Mucosa of gallbladder (tissue), 1 donor: ENCODE measurements around the gene FKBP1A. TPM values are rescaled to one million over a fixed set of nuclear protein-coding genes. Genes with fewer than 3 reads are reported as not detected.
"Not testable (repeated sequence)": the region's sequence is repeated elsewhere in the genome, so short reads cannot be mapped to it uniquely, and the experiment has no call there.

Experiments used
- DNase-seq: peaks from one replicate; pipeline ENCODE4 v3.0.0-alpha.2; 2020; ENCODE audit warnings: low spot score
- total RNA-seq: library from RNA; stranded (reverse); gene quantifications from one replicate; pipeline ENCODE4 v1.2.1, GENCODE V29; 2021
- donor health status: DM: no; HTN: no; CAD: no.

Gene FKBP1A
- total RNA-seq, 1 donor from 2014 or later: 177 TPM

GRCh38 chr20:1417273-1417672 is 24.4 kb upstream of the FKBP1A start:
- no peak for DNase-seq

GRCh38 chr20:1415667-1416468 is 23.0 kb upstream of the FKBP1A start:
- no peak for DNase-seq

GRCh38 chr20:1414982-1415381 is 22.1 kb upstream of the FKBP1A start:
- DNase-seq: no peak

GRCh38 chr20:1405801-1406200 is 12.9 kb upstream of the FKBP1A start:
- no peak for DNase-seq

DNA sequence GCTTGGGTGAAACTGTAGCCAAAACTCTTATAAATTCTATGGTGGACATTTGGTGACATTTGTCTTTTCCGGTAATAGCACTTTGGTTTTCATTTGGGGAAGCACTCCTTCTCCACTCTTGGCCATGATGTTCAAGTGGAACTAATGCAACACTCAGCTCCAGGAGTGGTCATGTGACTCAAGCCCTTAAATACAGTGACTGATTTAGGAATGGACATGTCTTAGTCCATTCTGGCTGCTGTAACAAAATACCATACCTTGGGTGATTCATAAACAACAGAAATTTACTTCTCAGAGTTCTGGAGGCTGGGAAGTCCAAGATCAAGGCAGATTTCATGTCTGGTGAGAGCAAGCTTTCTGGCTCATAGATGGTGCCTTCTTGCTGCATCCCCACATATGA is 10.8 kb upstream of the FKBP1A start:
- DNase-seq: no peak

DNA sequence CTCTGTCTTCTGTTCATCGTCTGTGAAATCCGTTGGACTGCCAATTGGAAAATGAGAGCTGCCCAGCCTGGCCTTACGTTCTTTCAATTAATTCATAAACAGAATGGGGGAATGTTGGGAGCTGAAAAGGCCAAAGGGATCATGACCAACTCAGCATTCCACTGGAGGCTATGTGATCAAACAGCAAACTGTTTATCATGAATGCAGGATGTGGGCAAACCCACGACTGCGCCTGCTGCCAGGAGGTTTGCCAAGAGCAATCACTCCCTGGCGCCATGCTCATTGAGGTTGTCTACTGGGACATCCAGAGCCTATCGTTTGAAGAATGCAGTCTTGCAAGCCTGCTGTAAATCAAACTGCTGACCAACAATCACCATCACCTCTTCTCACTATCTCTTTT is 9.3 kb upstream of the FKBP1A start:
- no peak for DNase-seq

DNA sequence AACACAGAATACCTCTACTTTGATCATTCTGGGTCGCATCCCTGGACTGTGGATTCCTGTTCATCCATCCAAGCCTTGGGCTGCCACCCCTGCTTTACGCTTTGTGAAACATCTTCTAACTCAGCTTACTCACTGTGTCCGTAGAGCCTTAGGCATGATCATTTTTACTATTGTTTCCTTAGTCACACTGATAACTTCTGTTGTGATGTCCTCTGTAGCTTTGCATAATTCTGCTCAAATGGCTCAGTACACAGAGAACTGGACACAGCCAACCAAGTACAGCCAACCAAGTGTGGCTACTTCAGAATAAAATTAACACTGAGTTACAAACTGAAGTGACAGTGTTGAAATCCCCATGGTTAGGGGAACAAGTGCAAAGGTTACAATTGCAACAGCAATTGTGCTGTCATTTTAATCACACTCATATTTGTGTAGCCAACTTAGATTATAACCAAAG is 8.6 kb upstream of the FKBP1A start:
- DNase-seq: no peak

DNA sequence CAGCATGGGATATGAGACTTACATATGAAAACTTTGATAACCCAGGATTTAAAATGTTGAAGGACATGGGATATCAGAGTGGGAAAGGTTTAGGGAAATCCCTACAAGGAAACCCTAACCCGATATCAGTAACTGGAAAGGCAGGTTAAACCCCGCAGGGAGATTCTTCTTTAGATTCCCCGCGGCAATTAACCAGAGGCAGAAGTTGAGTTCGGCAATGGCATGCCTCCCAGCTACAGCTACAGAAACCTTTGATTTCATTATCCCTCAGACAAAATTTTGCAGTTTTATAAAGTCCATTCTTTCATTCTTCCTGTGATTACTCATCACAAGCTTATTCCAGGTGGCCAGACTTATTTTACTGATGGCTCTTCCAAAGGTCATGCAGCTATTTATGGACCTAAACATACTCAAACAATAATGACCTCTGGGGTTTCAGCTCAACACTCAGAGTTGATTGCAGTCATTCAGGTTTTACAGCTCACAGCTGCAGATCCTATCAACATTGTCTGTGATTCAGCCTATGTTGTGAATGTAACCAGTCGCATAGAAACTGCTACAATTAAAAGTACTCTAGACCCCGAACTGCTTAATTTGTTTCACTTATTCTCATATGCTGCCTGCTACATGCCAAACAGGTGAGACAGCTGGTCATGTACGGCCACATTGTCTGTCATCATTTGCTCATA is 7.0 kb upstream of the FKBP1A start:
- not testable (repeated sequence) for DNase-seq

DNA sequence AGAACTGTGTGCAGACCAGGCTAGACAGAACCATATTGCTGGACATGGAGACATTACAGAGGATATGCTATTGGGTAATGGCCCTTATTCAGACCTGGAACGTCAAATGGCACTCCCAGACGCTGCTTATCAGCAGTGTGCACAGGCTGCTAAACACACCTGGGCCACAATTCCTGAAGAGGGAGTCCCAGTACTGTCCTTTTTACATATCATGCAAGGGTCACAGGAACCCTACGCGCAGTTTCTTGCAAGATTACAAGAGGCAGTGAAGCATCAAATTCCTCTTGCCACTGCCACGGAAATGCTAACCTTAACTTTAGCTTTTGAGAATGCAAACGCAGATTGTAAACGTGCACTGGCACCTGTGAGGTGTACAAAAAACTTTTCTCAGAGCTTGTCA is 5.3 kb upstream of the FKBP1A start:
- not testable (repeated sequence) for DNase-seq

DNA sequence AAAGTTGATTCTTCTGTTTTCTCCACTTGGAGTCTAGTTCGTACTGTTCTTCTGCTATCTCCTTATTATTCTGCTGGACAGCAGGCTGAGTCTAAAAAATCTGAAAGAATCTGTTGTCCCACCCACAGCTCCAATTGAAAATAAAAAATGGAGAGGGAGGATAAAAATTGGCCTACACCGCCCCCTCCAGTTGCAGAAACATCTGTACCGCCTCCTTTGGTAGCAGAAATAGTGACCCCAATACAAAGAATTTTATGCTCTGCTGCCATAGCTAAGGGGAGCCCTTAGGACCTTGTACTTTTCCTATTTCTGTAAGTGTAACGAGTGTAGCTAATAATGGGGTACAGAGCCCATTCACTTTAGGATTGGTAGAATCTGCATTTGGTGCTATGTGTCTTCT is 4.9 kb upstream of the FKBP1A start:
- DNase-seq: no peak

GRCh38 chr20:1396702-1397101 is 3.8 kb upstream of the FKBP1A start:
- no peak for DNase-seq

GRCh38 chr20:1396264-1396663 is 3.4 kb upstream of the FKBP1A start:
- no peak for DNase-seq

GRCh38 chr20:1394686-1395085 is 1.8 kb upstream of the FKBP1A start:
- no peak for DNase-seq

DNA sequence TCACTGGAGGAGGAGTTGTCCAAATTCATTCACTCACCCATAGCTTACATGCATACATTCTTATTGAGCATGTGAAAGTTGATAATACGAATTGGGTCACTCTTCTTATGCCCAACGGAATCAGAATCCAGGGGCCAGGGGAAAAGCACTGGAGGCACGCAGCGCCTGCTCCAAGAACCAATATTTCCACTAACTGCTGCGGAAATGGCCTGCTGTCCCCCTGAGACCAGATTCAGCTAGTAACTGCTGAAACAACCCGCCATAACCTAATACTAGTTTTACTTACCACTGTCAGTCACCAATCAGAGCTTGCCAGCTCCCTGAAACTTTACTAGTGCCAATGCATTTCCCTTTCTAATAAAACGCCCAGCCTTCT is 641 bp upstream of the FKBP1A start:
- no peak for DNase-seq

- DNase-seq: no peak
Measured at GRCh38 chr20:1392443-1392692, 486 bp downstream of the FKBP1A start.

GRCh38 chr20:1391640-1392442 is 1.0 kb downstream of the FKBP1A start:
- no peak for DNase-seq

- DNase-seq: no peak
Measured at GRCh38 chr20:1390581-1391403, 2.1 kb downstream of the FKBP1A start.

DNA sequence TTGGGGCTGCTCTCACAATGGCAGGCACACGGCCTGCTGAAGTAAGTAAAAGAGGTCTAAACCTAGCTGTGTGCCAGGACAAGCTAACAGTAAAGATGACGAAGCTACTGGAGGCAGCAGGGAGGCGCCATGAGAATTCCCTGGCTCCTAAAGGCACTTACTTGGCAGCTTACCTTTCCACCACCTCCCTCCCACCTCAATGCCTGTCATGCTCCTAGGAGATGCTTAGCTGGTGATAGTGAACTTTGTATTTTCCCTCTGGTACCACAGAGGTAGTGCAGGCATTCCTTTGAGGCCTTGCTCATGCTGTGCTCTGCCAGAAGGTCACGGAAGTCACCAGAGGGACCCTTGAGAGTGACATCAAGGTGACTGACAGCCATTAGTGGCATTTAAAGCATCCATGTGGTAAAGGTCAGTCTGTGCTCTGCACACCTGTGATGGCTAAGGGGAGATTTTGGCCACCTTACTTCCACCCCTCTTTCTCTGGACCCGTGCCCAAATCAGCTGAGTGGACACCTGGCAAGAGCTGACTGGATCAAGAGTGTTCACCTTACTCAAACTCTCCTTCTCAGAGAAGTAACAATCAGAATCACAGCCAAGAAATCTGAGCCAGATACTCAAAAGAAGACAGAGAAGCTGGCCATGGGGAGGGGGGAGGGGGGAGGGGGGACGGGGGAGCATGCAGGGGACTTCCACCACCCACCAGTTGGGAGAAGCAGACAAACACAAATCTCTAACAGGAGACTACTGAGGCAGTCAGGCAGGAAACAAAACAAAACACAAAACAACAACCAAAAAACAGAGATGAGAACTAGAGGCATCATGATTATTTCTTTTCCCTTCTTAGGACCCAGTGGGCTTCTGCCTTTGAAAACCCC is 2.9 kb downstream of the FKBP1A start:
- DNase-seq: no peak

DNA sequence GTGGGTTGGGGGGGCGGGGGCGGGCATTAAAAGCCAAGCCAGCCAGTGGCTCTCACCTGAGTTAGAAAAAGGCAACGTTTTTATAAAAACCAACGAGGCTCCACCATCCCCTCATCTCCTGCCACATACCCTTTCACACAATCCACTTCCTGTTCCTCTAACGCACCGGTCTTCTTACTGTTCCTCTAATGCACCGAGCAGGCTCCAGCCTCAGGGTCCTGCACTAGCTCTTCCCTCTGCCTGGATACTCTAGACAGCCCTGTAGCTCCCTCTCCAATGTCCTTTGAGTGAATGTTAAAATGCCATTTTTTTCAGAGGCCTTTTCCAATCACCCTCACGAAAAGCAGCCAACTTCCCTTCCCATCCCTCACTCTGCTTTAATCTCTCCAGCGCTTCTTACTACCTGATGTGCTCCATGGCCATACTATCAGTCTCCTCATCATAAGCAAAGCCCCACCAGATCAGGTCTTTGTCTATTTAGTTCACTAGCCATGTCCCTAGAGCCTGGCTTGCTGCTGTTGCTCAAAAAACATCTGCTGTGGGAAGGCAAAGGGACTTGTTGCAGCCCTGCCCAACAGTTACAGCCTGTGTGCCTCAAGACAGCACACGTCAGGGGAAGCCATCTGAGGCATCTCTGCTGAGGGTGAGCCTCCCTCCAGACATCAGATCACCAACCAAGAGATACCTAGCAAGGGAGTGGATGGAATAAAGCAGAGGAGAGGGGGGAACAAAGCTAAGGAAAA is 3.9 kb downstream of the FKBP1A start:
- DNase-seq: no peak

GRCh38 chr20:1388253-1388652 is 4.6 kb downstream of the FKBP1A start:
- DNase-seq: no peak
